GM19455 (cell line): ENCODE data around the gene G6PC2.

Source experiments
- ATAC-seq: cut with Tn5 transposase; IDR thresholded peaks from one replicate; pipeline ENCODE4 v1.9.1; 2021; ENCODE audit not compliant: unreplicated experiment

G6PC2 gene

GRCh38 chr2:168944065-168944464, 43.0 kb downstream of the G6PC2 start:
- no peak for ATAC-seq

GRCh38 chr2:168945508-168945907, 44.4 kb downstream of the G6PC2 start:
- ATAC-seq = no peak

- no peak for ATAC-seq
These were observed 47.6 kb downstream of the G6PC2 start for GRCh38 chr2:168948621-168949212.

- ATAC-seq = no peak
These were observed 48.2 kb downstream of the G6PC2 start for GRCh38 chr2:168949324-168949723.

GRCh38 chr2:168951871-168952270, 50.8 kb downstream of the G6PC2 start:
- ATAC-seq = no peak

GRCh38 chr2:168952424-168952823, 51.3 kb downstream of the G6PC2 start:
- no peak for ATAC-seq

GRCh38 chr2:168954256-168954655, 53.2 kb downstream of the G6PC2 start:
- ATAC-seq = no peak

GRCh38 chr2:168955321-168955720, 54.2 kb downstream of the G6PC2 start:
- no peak for ATAC-seq

- ATAC-seq = no peak
These were observed 55.3 kb downstream of the G6PC2 start for GRCh38 chr2:168956392-168956791.
